Tibial nerve (tissue), 3 donors: ENCODE results near the gene OR2AJ1.

Source experiments
- CTCF ChIP-seq, 5 experiments: fragments of 200-600 bp in 3 of 5; fragments of 450-650 bp in 2 of 5; sonication (generic) in 3 of 5; IDR thresholded peaks; one replicate each; pipeline ENCODE4 v1.5.1; 2016 to 2019; ENCODE audit warnings: antibody characterized with exemption in 5 of 5, mild to moderate bottlenecking in 3 of 5, moderate library complexity in 2 of 5
- POLR2A ChIP-seq, 2 donors: fragments of 450-650 bp; IDR thresholded peaks; one replicate each; pipeline ENCODE4 v1.6.1; 2017; ENCODE audit warnings: antibody characterized with exemption in 2 of 2, mild to moderate bottlenecking in 2 of 2, moderate library complexity in 2 of 2

GRCh38 chr1:247948558-247948957 lies 23.9 kb downstream of the OR2AJ1 start, which contains the start of gene OR2L8:
- no peak for TF ChIP-seq CTCF (IDR thresholded peaks at IDR 0.05)
- TF ChIP-seq POLR2A (IDR thresholded peaks at IDR 0.05), result no peak
